Ecto neural progenitor cell (in vitro differentiated cells): ENCODE data around the gene FBXO30.

ENCODE experiments used
- DNase-seq: peaks from one replicate; pipeline ENCODE4 v3.0.0-alpha.2; 2018; ENCODE audit warnings: low spot score

FBXO30 gene

GRCh38 chr6:145814501-145815308 lies at the start of gene FBXO30:
FBXO30 (minus strand) TSS chr6:145814795; CDS start chr6:145806405, 8,390 bp downstream.
- DNase-seq: peak; percentile 95

- DNase-seq: no peak
Measured at GRCh38 chr6:145863988-145864616, 49.5 kb upstream of the FBXO30 start.

- DNase-seq: no peak
Measured at GRCh38 chr6:145863366-145863765, 48.8 kb upstream of the FBXO30 start.

- DNase-seq: no peak
Measured at GRCh38 chr6:145860562-145860961, 46.0 kb upstream of the FBXO30 start.

GRCh38 chr6:145850671-145851070 lies 36.1 kb upstream of the FBXO30 start:
- no peak for DNase-seq

GRCh38 chr6:145848541-145848940 lies 33.9 kb upstream of the FBXO30 start:
- no peak for DNase-seq

GRCh38 chr6:145845557-145845956 lies 31.0 kb upstream of the FBXO30 start:
- no peak for DNase-seq

GRCh38 chr6:145844933-145845540 lies 30.4 kb upstream of the FBXO30 start:
- DNase-seq: no peak

- no peak for DNase-seq
Measured at GRCh38 chr6:145842693-145843546, 28.3 kb upstream of the FBXO30 start.

GRCh38 chr6:145841668-145842067 lies 27.1 kb upstream of the FBXO30 start:
- no peak for DNase-seq

- DNase-seq: no peak
Measured at GRCh38 chr6:145839653-145840052, 25.1 kb upstream of the FBXO30 start.

GRCh38 chr6:145838305-145838704 lies 23.7 kb upstream of the FBXO30 start:
- DNase-seq: no peak

- no peak for DNase-seq
Measured at GRCh38 chr6:145836772-145837171, 22.2 kb upstream of the FBXO30 start.

- no peak for DNase-seq
Measured at GRCh38 chr6:145836170-145836569, 21.6 kb upstream of the FBXO30 start.

GRCh38 chr6:145830612-145831011 lies 16.0 kb upstream of the FBXO30 start:
- DNase-seq: no peak

GRCh38 chr6:145829950-145830349 lies 15.4 kb upstream of the FBXO30 start:
- DNase-seq: no peak

- DNase-seq: no peak
Measured at GRCh38 chr6:145829102-145829501, 14.5 kb upstream of the FBXO30 start.

- no peak for DNase-seq
Measured at GRCh38 chr6:145824344-145824743, 9.7 kb upstream of the FBXO30 start.

GRCh38 chr6:145823328-145823944 lies 8.8 kb upstream of the FBXO30 start:
- DNase-seq: no peak

- DNase-seq: no peak
Measured at GRCh38 chr6:145822456-145822855, 7.9 kb upstream of the FBXO30 start.

- DNase-seq: no peak
Measured at GRCh38 chr6:145819994-145820393, 5.4 kb upstream of the FBXO30 start.

GRCh38 chr6:145818796-145819195 lies 4.2 kb upstream of the FBXO30 start:
- no peak for DNase-seq
